Smooth muscle cell (in vitro differentiated cells): Measurements from ENCODE around the gene MCUB. TPM values are rescaled to one million over a fixed set of nuclear protein-coding genes. Genes with fewer than 3 reads are reported as not detected.
A peak's percentile ranks its signal among the peaks of the same experiment; 100 is the strongest.

Experiments used
- DNase-seq: peaks from one replicate; lab custom pipeline; 2025; ENCODE audit not compliant: unreplicated experiment; lab: John Stamatoyannopoulos, UW
- H2AFZ ChIP-seq: fragments of 200-600 bp; sonication (generic); 2 replicates; pipeline ENCODE4 v1.6.0; 2016; ENCODE audit warnings: antibody characterized with exemption, low read depth, mild to moderate bottlenecking
- H3F3A ChIP-seq: fragments of 200-600 bp; sonication (generic); 2 replicates; pipeline ENCODE4 v1.6.0; 2017; ENCODE audit warnings: antibody characterized with exemption, low read depth
- H3K27ac ChIP-seq: fragments of 200-600 bp; sonication (generic); 2 replicates; pipeline ENCODE4 v1.5.1; 2016; ENCODE audit warnings: low read depth, mild to moderate bottlenecking
- H3K27me3 ChIP-seq: fragments of 200-600 bp; sonication (generic); 2 replicates; pipeline ENCODE4 v1.6.1; 2016; ENCODE audit warnings: low read depth, mild to moderate bottlenecking
- H3K36me3 ChIP-seq: fragments of 200-600 bp; sonication (generic); 2 replicates; pipeline ENCODE4 v1.5.1; 2016; ENCODE audit warnings: low read depth
- H3K4me1 ChIP-seq: fragments of 200-600 bp; sonication (generic); 2 replicates; pipeline ENCODE4 v1.5.1; 2016; ENCODE audit warnings: low read depth
- H3K4me2 ChIP-seq: fragments of 200-600 bp; sonication (generic); 2 replicates; pipeline ENCODE4 v1.6.0; 2016; ENCODE audit warnings: mild to moderate bottlenecking
- H3K4me3 ChIP-seq: fragments of 200-600 bp; sonication (generic); 2 replicates; pipeline ENCODE4 v1.5.1; 2016; ENCODE audit warnings: mild to moderate bottlenecking
- H3K79me2 ChIP-seq: fragments of 200-600 bp; sonication (generic); 2 replicates; pipeline ENCODE4 v1.6.0; 2016; ENCODE audit warnings: low read depth, mild to moderate bottlenecking
- H3K9ac ChIP-seq: fragments of 200-600 bp; sonication (generic); 2 replicates; pipeline ENCODE4 v1.6.0; 2016; ENCODE audit warnings: low read depth
- H3K9me3 ChIP-seq: fragments of 200-600 bp; sonication (generic); replicated peaks from 2 replicates; pipeline ENCODE4 v1.5.1; 2016; ENCODE audit warnings: low read depth
- H4K20me1 ChIP-seq: fragments of 200-600 bp; sonication (generic); 2 replicates; pipeline ENCODE4 v1.6.0; 2016; ENCODE audit warnings: low read depth
- CTCF ChIP-seq: fragments of 200-600 bp; sonication (generic); IDR thresholded peaks from 2 replicates; pipeline ENCODE4 v1.5.1; 2017; ENCODE audit warnings: borderline replicate concordance, mild to moderate bottlenecking, antibody characterized with exemption; ENCODE audit not compliant: insufficient read depth, poor library complexity, severe bottlenecking
- WGBS: methylation state at CpG from one replicate; pipeline ENCODE4 v1.1.7; 2016; ENCODE audit warnings: low lambda C conversion rate; 5-methylcytosine and 5-hydroxymethylcytosine counted together
- polyA plus RNA-seq: library from polyadenylated mRNA; unstranded; fragments of >200 nt; fragmentation: Nextera tagmentation; extraction: Ambion mirVana; gene quantifications from 2 replicates; pipeline ENCODE4 v1.2.1, GENCODE V29; 2016
- total RNA-seq: library from RNA; depleted of rRNA; stranded (reverse); fragments of >200 nt; gene quantifications from 2 replicates; pipeline ENCODE4 v1.2.3, GENCODE V29; 2014

Gene MCUB
- total and polyA plus RNA-seq, 2 experiments from 2014 or later: 2.6 to 6.4 TPM

DNA sequence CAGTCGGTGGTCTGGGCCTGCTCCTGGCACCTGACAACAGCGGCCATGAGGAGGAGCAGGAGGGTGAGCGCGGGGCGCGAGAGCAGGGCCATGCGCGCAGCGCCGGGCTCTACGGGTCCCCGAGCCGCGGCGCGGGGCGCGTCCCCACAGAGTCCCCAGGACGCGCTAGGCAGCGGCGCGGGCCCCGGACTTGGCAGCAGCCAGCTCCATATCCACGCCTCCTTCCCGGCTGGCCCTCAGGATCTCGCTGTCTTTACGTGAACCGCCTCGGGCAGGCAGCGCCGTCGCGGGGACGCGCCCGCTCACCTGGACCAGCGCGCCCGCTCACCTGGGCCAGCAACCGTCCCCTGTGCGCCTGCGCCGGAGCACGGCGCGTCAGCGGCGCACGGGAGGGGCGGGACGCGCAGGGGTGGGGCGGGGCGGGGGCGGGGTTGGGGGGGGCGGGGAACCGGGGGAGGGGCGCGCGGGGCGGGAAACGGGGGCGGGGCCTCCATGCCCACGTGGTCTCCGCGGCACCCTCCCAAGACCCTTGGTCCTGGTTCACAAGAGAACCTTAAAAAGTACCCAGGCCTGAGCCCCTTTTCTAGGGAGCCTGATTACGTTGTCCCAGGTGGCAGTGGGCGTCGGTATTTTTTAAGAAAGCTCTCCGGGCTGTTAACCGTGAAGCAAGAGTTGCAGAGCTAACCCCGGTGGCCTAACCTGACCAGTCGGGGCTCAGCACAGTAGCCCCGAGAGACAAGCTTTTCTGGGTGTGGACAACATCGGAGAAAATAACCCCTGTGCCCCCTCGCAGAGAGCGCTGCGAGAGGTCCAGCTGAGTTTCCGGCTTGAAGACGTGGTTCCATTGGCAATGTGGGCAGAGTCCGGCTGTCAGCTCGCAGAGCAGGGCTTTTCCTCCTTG, 169.9 kb downstream of the MCUB start, which contains the start of gene PLA2G12A:
TSS of gene PLA2G12A (minus strand) at position 353 of the 901 bp plus-strand sequence. CDS start at position 92, 261 bp downstream.
- under 1% methylated on average over 69 of the region's 83 CpGs for WGBS

GRCh38 chr4:109730619-109731545, 170.8 kb downstream of the MCUB start:
- H3F3A ChIP-seq: peaks cover 3% of the 10 kb centered on the region
- H3K4me1 ChIP-seq: peaks cover 8% of the 10 kb centered on the region
- DNase-seq: no peak
- H3K9me3 ChIP-seq: no peaks in the 10 kb centered on the region
- H3K9ac ChIP-seq: peak overlapping the region; percentile 75
- H3K4me3 ChIP-seq: peak overlapping the region; percentile 92
- H3K36me3 ChIP-seq: no peaks in the 10 kb centered on the region
- peak overlapping the region; percentile 100 for H2AFZ ChIP-seq
- H3K27me3 ChIP-seq: no peaks in the 10 kb centered on the region
- H3K79me2 ChIP-seq: peaks cover 33% of the 10 kb centered on the region
- H3K4me2 ChIP-seq: peak overlapping the region; percentile 99
- no peaks in the 10 kb centered on the region for H4K20me1 ChIP-seq
- 52% methylated on average over 21 of the region's 21 CpGs for WGBS
- TF ChIP-seq CTCF: no peak
- peak overlapping the region; percentile 67 for H3K27ac ChIP-seq

More for the DNA sequence above, 169.9 kb downstream of the MCUB start, which contains the start of gene PLA2G12A:
- TF ChIP-seq CTCF: no peak
- H3K36me3 ChIP-seq: no peaks in the 10 kb centered on the region
- H3K4me1 ChIP-seq: peaks cover 7% of the 10 kb centered on the region
- H2AFZ ChIP-seq: peak within 1 kb of the TSS; percentile 100
- H3K4me2 ChIP-seq: peak within 1 kb of the TSS; percentile 99
- no peaks in the 10 kb centered on the region for H4K20me1 ChIP-seq
- H3K27me3 ChIP-seq: no peaks in the 10 kb centered on the region
- H3K4me3 ChIP-seq: peak within 1 kb of the TSS; percentile 92
- H3K9me3 ChIP-seq: no peaks in the 10 kb centered on the region
- H3F3A ChIP-seq: peaks cover 3% of the 10 kb centered on the region
- H3K9ac ChIP-seq: peak within 1 kb of the TSS; percentile 75
- H3K79me2 ChIP-seq: peaks cover 42% of the 10 kb centered on the region
- DNase-seq: peak; percentile 80
- H3K27ac ChIP-seq: peak within 1 kb of the TSS; percentile 67

DNA sequence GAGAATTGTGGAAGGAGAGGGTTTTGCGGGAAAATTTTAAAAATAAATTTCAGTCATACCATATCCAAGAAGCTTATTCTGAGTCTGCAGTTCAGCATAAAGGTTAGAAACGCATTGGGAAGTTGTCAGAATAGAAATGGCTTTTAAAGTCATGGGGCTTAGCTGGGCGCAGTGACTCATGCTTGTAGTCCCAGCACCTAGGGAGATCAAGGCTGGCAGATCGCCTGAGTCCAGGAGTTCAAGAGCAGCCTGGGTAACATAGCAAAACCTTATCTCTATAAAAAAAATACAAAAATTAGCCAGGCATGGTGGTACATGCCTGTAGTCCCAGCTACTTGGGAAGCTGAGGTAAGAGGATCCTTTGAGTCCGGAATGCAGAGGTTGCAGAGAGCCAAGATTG, 173.7 kb downstream of the MCUB start:
- H3F3A ChIP-seq: peaks cover 3% of the 10 kb centered on the region
- H3K27ac ChIP-seq: no peak overlapping the region
- H3K4me3 ChIP-seq: no peak overlapping the region
- no peak for TF ChIP-seq CTCF
- H3K4me1 ChIP-seq: peaks cover 3% of the 10 kb centered on the region
- no peaks in the 10 kb centered on the region for H4K20me1 ChIP-seq
- peaks cover 5% of the 10 kb centered on the region for H3K79me2 ChIP-seq
- no peaks in the 10 kb centered on the region for H3K36me3 ChIP-seq
- H2AFZ ChIP-seq: no peak overlapping the region
- no peak overlapping the region for H3K9ac ChIP-seq
- no peaks in the 10 kb centered on the region for H3K27me3 ChIP-seq
- H3K9me3 ChIP-seq: no peaks in the 10 kb centered on the region
- H3K4me2 ChIP-seq: no peak overlapping the region
- no peak for DNase-seq
- WGBS: 75% methylated on average over 5 of the region's 5 CpGs
